K562 (cell line): ENCODE measurements around the gene EXOSC2. TPM values are rescaled to one million over a fixed set of nuclear protein-coding genes. Genes with fewer than 3 reads are reported as not detected.

Source experiments
- ATAC-seq: fragments of 200-7000 bp; cut with Tn5 transposase; 3 replicates; pipeline ENCODE4 v1.9.1; 2020; ENCODE audit warnings: moderate library complexity
- BruUV-seq: library from RNA; stranded (reverse); fragments of 400-500 nt; replicated peaks from 2 replicates; lab custom pipeline; 2021; lab: Mats Ljungman, UMichigan
- CTCF ChIA-PET: fragments of 300-600 bp; formaldehyde crosslinking; extraction: SDS; loops from one replicate; lab custom pipeline; 2021; ENCODE audit warnings: low intra/inter-chr PET ratio; lab: Yijun Ruan, JAX
- POLR2A ChIA-PET: fragments of 300-600, 350-650 bp; sonication (Branson Sonifier 250); formaldehyde crosslinking; extraction: SDS; loops from one replicate; lab custom pipeline; 2021; ENCODE audit warnings: antibody characterized with exemption, inconsistent platforms; lab: Yijun Ruan, JAX
- DNase-seq, 4 experiments: peaks; one replicate each; pipeline versions ENCODE4 v3.0.0 to v3.0.0-alpha.2; 2011 to 2018; ENCODE audit warnings: low spot score in 3 of 4, mixed read lengths in 3 of 4; ENCODE audit errors: extremely low read depth in 1 of 4
- FAIRE-seq: peaks from 2 replicates; lab custom pipeline; 2011; peaks lifted over from hg19 to GRCh38; lab: Jason Lieb, UNC
- H2AFZ ChIP-seq: 2 replicates; pipeline ENCODE4 v1.6.0; 2011; ENCODE audit warnings: low read depth, low read length, control low read depth, inconsistent platforms
- H3K27ac ChIP-seq: fragments of 200-600 bp; 3 replicates; pipeline ENCODE4 v1.8.0; 2011; ENCODE audit warnings: low read depth, mild to moderate bottlenecking, control low read depth, inconsistent platforms, low read length, moderate library complexity, mixed read lengths; ENCODE audit errors: extremely low read depth
- H3K27me3 ChIP-seq, 2 experiments: fragments of 300-600 bp in 1 of 2; 2 replicates in 1 of 2; 3 replicates in 1 of 2; pipeline versions ENCODE4 v1.6.0 to v1.8.0; 2011; ENCODE audit warnings: inconsistent platforms in 2 of 2, low read length in 2 of 2, mild to moderate bottlenecking in 1 of 2, mixed read lengths in 1 of 2, moderate library complexity in 1 of 2; ENCODE audit not compliant: control insufficient read depth in 2 of 2, insufficient read depth in 2 of 2
- H3K36me3 ChIP-seq: fragments of 300-600 bp; 3 replicates; pipeline ENCODE4 v1.8.0; 2011; ENCODE audit warnings: mild to moderate bottlenecking, low read length, inconsistent platforms; ENCODE audit not compliant: control insufficient read depth, insufficient read depth
- H3K4me1 ChIP-seq, 2 experiments: fragments of 200-600 bp in 1 of 2; replicated peaks in 1 of 2; 2 replicates in 1 of 2; 3 replicates in 1 of 2; pipeline versions ENCODE4 v1.5.1 to v1.8.0; 2011; ENCODE audit warnings: inconsistent platforms in 2 of 2, low read length in 2 of 2, mild to moderate bottlenecking in 1 of 2, mixed read lengths in 1 of 2, moderate library complexity in 1 of 2; ENCODE audit not compliant: control insufficient read depth in 2 of 2, insufficient read depth in 2 of 2
- H3K4me2 ChIP-seq: 2 replicates; pipeline ENCODE4 v1.6.1; 2011; ENCODE audit warnings: low read length, control low read depth, inconsistent platforms, mixed read lengths; ENCODE audit not compliant: insufficient read depth
- H3K4me3 ChIP-seq: fragments of 200-600 bp; sonication (generic), shearing (Covaris generic); 2 replicates; pipeline ENCODE4 v1.5.1; 2016; ENCODE audit warnings: control low read depth, inconsistent platforms
- H3K79me2 ChIP-seq: fragments of 200-600 bp; 3 replicates; pipeline ENCODE4 v1.8.0; 2011; ENCODE audit warnings: low read length, inconsistent platforms; ENCODE audit not compliant: control insufficient read depth, insufficient read depth
- H3K9ac ChIP-seq, 2 experiments: 2 replicates each; pipeline versions ENCODE4 v1.6.0 to v1.6.1; 2011; ENCODE audit warnings: low read depth in 2 of 2, low read length in 2 of 2, control low read depth in 1 of 2, inconsistent platforms in 1 of 2, mild to moderate bottlenecking in 1 of 2, mixed read lengths in 1 of 2; ENCODE audit not compliant: insufficient read depth in 1 of 2
- H3K9me1 ChIP-seq: one replicate; pipeline ENCODE4 v1.6.0; 2011; ENCODE audit warnings: inconsistent platforms, mild to moderate bottlenecking, low read length, moderate library complexity; ENCODE audit not compliant: control insufficient read depth, insufficient read depth
- H3K9me3 ChIP-seq: replicated peaks from 2 replicates; pipeline ENCODE4 v1.5.1; 2011; ENCODE audit warnings: low read depth, low read length, inconsistent platforms; ENCODE audit not compliant: control insufficient read depth, insufficient read depth
- H4K20me1 ChIP-seq: replicated peaks from 2 replicates; pipeline ENCODE4 v1.6.1; 2011; ENCODE audit warnings: low read length, inconsistent platforms, mixed read lengths; ENCODE audit not compliant: control insufficient read depth, insufficient read depth
- ATF6 ChIP-seq: sonication (generic); formaldehyde crosslinking; IDR thresholded peaks from 2 replicates; pipeline ENCODE4 v1.4.0; 2020; ENCODE audit warnings: mild to moderate bottlenecking, missing genetic modification reagents
- CEBPG ChIP-seq, 3 experiments: fragments of 200-800 bp in 1 of 3; sonication (Bioruptor generic) in 1 of 3; sonication (generic) in 1 of 3; formaldehyde crosslinking in 1 of 3; IDR thresholded peaks in 2 of 3; conservative IDR thresholded peaks in 1 of 3; 2 replicates each; pipeline versions ENCODE4 v1.6.1 to v1.8.0; 2016 to 2022; ENCODE audit warnings: missing compliant biosample characterization in 2 of 3, missing genetic modification characterization in 2 of 3, mild to moderate bottlenecking in 1 of 3, missing genetic modification reagents in 1 of 3
- CTBP1 ChIP-seq: fragments of 450-650 bp; IDR thresholded peaks from 2 replicates; pipeline ENCODE4 v1.6.1; 2016; ENCODE audit warnings: borderline replicate concordance
- FOSL1 ChIP-seq: fragments of 200-800 bp; sonication (Bioruptor generic); conservative IDR thresholded peaks from 2 replicates; pipeline ENCODE4 v1.6.1; 2016; ENCODE audit warnings: missing genetic modification characterization, missing compliant biosample characterization
- HMG20B ChIP-seq: fragments of 250-450 bp; sonication (Bioruptor Pico); IDR thresholded peaks from 2 replicates; pipeline ENCODE4 v1.5.0; 2021; ENCODE audit warnings: mild to moderate bottlenecking
- MED1 ChIP-seq: sonication (generic); formaldehyde crosslinking; IDR thresholded peaks from 2 replicates; pipeline ENCODE4 v1.8.1; 2023; ENCODE audit warnings: missing genetic modification reagents, borderline replicate concordance
- NR3C1 ChIP-seq: sonication (generic); formaldehyde crosslinking; IDR thresholded peaks from 2 replicates; pipeline ENCODE4 v1.8.1; 2022; ENCODE audit warnings: missing genetic modification reagents
- PCBP1 ChIP-seq: fragments of 200-400 bp; formaldehyde crosslinking; IDR thresholded peaks from 2 replicates; pipeline ENCODE4 v1.6.1; 2018; ENCODE audit warnings: mild to moderate bottlenecking, low read depth, low read length; ENCODE audit not compliant: poor library complexity, severe bottlenecking
- SIRT6 ChIP-seq: IDR thresholded peaks from one replicate; pipeline ENCODE4 v1.6.1; 2012; ENCODE audit warnings: low read depth, mild to moderate bottlenecking, control low read depth, inconsistent platforms, low read length, moderate library complexity
- XRCC4 ChIP-seq: IDR thresholded peaks from one replicate; pipeline ENCODE4 v1.6.1; 2011; ENCODE audit not compliant: insufficient read depth, insufficient read length; ENCODE audit errors: extremely low read depth
- ZBTB17 ChIP-seq: fragments of 450-650 bp; formaldehyde crosslinking; IDR thresholded peaks from 2 replicates; pipeline ENCODE4 v1.4.0; 2020; ENCODE audit warnings: mild to moderate bottlenecking
- ZNF584 ChIP-seq: fragments of 200-800 bp; sonication (Bioruptor generic); IDR thresholded peaks from 2 replicates; pipeline ENCODE4 v1.6.1; 2016; ENCODE audit warnings: low read depth, mild to moderate bottlenecking, missing genetic modification characterization, missing compliant biosample characterization
- WGBS: fragments of 100-300 bp; shearing (Covaris generic); methylation state at CpG from one replicate; pipeline ENCODE4 v1.1.6; 2016; ENCODE audit warnings: low coverage, mixed read lengths; ENCODE audit not compliant: insufficient coverage; ENCODE audit errors: missing lambda C conversion rate; 5-methylcytosine and 5-hydroxymethylcytosine counted together
- in situ Hi-C: fragments of 300-500 bp; cut with MboI; formaldehyde crosslinking; loops from 4 replicates; pipeline ENCODE4 v1.15.0; 2018; ENCODE audit warnings: inconsistent platforms, mixed read lengths
- intact Hi-C: fragments of 100-400 bp; cut with micrococcal nuclease; formaldehyde crosslinking; loops from 2 replicates; pipeline ENCODE4 v1.14.2; 2022
- polyA plus RNA-seq, 8 experiments: library from polyadenylated mRNA; depleted of rRNA in 4 of 8; stranded (reverse) in 5 of 8; unstranded in 3 of 8; fragments of >200 nt; fragmentation: Nextera tagmentation in 2 of 8; fragmentation: Illumina TruSeq in 1 of 8; extraction: Ambion mirVana in 2 of 8; extraction: Trizol in 1 of 8; gene quantifications; 2 replicates each; pipeline versions ENCODE4 v1.2.1 to v1.2.3, GENCODE V29; 2011 to 2014; ENCODE audit warnings: inconsistent platforms in 1 of 8, missing spikeins in 1 of 8
- total RNA-seq, 7 experiments: library from RNA; depleted of rRNA in 6 of 7; stranded (reverse); fragments of >200 nt in 6 of 7; fragmentation: Illumina TruSeq in 2 of 7; extraction: Trizol in 2 of 7; gene quantifications; 2 replicates each; pipeline versions ENCODE4 v1.2.1 to v1.2.3, GENCODE V29; 2011 to 2021; ENCODE audit warnings: low replicate concordance in 1 of 7
- TF ChIP-seq, protein P1 (sequence below): fragments of 450-650 bp; formaldehyde crosslinking; IDR thresholded peaks from 2 replicates; pipeline ENCODE4 v1.4.0; 2022; ENCODE audit warnings: mild to moderate bottlenecking, moderate library complexity
- TF ChIP-seq, protein P2 (sequence below): sonication (generic); formaldehyde crosslinking; IDR thresholded peaks from 2 replicates; pipeline ENCODE4 v1.8.1; 2023; ENCODE audit warnings: mild to moderate bottlenecking, missing genetic modification reagents
- TF ChIP-seq, protein P3 (sequence below): fragments of 450-650 bp; IDR thresholded peaks from 2 replicates; pipeline ENCODE4 v1.7.0; 2016; ENCODE audit warnings: borderline replicate concordance

Gene EXOSC2
- total and polyA plus RNA-seq, 9 of the 15 experiments (the other 6 are each of a cell fraction or from before 2014, with no cell fraction given), result 46.0 to 101 (median 77.6) TPM

DNA sequence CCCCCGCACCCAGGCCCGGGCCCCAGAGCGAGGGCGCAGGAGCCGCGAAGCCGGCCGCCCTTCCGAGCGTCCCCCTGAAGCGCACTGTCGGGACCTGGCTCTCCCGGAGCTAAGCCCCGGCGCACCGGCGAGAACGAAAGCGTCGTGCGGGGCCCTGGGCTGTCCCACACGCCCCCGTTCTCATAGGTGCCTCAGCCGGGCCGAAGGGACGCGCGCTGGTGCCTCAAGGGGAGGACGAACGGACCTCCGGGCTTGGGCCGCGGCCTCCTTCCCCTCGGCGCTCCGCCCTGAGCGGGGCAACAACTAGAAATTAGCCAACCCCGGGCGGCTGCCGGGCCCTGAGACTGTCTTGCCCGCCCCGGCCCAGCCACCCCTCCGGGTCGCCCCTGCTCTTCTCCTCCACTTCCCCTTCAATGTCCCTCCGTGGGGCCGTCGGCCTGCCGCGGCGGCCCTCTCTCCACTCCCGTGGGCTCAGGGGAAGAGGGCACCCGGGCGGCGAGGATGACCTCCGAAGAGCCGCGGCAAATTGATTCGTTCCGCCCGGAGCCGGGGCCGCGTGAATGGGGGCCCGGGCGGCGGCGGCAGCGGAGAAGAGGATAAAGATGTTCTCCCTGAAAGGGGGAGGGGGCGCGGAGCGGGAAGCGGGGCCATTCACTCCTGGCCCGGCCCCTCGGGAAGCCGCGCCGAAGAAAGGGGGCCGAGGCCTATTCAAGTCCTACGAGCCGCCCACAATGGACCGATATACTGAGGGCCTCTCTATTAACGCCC, 32.7 kb upstream of the EXOSC2 start:
- 31% methylated on average over 42 of the region's 82 CpGs for WGBS
- H3K4me3 ChIP-seq, result no peak overlapping the region
- peaks cover 75 to 88% of the 10 kb centered on the region in 2 experiments; a peak in 4 of 5 replicates for H3K27me3 ChIP-seq
- TF ChIP-seq CEBPG (CRISPR knock-in tag; IDR thresholded peaks at IDR 0.05) (no peak), CEBPG (tag; conservative IDR thresholded peaks at IDR 0.05 in 1 of 2, IDR thresholded peaks at IDR 0.05 in 1 of 2) (no peak), ATF6 (CRISPR knock-in tag) (no peak), PCBP1 (no peak), MED1 (no peak), NR3C1 (no peak), ZNF584 (CRISPR knock-in tag) (no peak), XRCC4 (no peak), FOSL1 (tag) (no peak), CTBP1 (no peak), HMG20B (no peak), ZBTB17 (CRISPR knock-in tag) (no peak), SIRT6 (no peak)
- TF ChIP-seq, protein P1, sequence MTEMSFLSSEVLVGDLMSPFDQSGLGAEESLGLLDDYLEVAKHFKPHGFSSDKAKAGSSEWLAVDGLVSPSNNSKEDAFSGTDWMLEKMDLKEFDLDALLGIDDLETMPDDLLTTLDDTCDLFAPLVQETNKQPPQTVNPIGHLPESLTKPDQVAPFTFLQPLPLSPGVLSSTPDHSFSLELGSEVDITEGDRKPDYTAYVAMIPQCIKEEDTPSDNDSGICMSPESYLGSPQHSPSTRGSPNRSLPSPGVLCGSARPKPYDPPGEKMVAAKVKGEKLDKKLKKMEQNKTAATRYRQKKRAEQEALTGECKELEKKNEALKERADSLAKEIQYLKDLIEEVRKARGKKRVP (CRISPR knock-in tag), result no peak
- TF ChIP-seq, protein P2, sequence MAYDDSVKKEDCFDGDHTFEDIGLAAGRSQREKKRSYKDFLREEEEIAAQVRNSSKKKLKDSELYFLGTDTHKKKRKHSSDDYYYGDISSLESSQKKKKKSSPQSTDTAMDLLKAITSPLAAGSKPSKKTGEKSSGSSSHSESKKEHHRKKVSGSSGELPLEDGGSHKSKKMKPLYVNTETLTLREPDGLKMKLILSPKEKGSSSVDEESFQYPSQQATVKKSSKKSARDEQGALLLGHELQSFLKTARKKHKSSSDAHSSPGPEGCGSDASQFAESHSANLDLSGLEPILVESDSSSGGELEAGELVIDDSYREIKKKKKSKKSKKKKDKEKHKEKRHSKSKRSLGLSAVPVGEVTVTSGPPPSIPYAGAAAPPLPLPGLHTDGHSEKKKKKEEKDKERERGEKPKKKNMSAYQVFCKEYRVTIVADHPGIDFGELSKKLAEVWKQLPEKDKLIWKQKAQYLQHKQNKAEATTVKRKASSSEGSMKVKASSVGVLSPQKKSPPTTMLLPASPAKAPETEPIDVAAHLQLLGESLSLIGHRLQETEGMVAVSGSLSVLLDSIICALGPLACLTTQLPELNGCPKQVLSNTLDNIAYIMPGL (CRISPR knock-in tag), result no peak
- TF ChIP-seq, protein P3, sequence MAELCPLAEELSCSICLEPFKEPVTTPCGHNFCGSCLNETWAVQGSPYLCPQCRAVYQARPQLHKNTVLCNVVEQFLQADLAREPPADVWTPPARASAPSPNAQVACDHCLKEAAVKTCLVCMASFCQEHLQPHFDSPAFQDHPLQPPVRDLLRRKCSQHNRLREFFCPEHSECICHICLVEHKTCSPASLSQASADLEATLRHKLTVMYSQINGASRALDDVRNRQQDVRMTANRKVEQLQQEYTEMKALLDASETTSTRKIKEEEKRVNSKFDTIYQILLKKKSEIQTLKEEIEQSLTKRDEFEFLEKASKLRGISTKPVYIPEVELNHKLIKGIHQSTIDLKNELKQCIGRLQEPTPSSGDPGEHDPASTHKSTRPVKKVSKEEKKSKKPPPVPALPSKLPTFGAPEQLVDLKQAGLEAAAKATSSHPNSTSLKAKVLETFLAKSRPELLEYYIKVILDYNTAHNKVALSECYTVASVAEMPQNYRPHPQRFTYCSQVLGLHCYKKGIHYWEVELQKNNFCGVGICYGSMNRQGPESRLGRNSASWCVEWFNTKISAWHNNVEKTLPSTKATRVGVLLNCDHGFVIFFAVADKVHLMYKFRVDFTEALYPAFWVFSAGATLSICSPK, result no peak

More for the DNA sequence above, 32.7 kb upstream of the EXOSC2 start:
- H3K36me3 ChIP-seq, result no peaks in the 10 kb centered on the region
- no peak overlapping the region for H3K4me2 ChIP-seq
- CTCF ChIA-PET, result no interaction called here
- H2AFZ ChIP-seq, result no peak overlapping the region
- H3K9me1 ChIP-seq, result no peaks in the 10 kb centered on the region
- BruUV-seq, result no TSS peak
- peaks cover 6% of the 10 kb centered on the region for H4K20me1 ChIP-seq
- in situ Hi-C loops, result no loop called here
- DNase-seq (peak in 2 of 4 experiments; percentile 60), ATAC-seq (no peak), FAIRE-seq (no peak)
- H3K27ac ChIP-seq, result no peak overlapping the region
- intact Hi-C loops, result no loop called here
- POLR2A ChIA-PET, result no interaction called here
- H3K79me2 ChIP-seq, result no peaks in the 10 kb centered on the region
- H3K4me1 ChIP-seq, result peaks cover 0 to 60% of the 10 kb centered on the region in 2 experiments; a peak in 2 of 5 replicates
- no peak overlapping the region for H3K9ac ChIP-seq
- no peaks in the 10 kb centered on the region for H3K9me3 ChIP-seq
